Measurements from ENCODE around the gene CHD6.

CHD6 gene, protein sequence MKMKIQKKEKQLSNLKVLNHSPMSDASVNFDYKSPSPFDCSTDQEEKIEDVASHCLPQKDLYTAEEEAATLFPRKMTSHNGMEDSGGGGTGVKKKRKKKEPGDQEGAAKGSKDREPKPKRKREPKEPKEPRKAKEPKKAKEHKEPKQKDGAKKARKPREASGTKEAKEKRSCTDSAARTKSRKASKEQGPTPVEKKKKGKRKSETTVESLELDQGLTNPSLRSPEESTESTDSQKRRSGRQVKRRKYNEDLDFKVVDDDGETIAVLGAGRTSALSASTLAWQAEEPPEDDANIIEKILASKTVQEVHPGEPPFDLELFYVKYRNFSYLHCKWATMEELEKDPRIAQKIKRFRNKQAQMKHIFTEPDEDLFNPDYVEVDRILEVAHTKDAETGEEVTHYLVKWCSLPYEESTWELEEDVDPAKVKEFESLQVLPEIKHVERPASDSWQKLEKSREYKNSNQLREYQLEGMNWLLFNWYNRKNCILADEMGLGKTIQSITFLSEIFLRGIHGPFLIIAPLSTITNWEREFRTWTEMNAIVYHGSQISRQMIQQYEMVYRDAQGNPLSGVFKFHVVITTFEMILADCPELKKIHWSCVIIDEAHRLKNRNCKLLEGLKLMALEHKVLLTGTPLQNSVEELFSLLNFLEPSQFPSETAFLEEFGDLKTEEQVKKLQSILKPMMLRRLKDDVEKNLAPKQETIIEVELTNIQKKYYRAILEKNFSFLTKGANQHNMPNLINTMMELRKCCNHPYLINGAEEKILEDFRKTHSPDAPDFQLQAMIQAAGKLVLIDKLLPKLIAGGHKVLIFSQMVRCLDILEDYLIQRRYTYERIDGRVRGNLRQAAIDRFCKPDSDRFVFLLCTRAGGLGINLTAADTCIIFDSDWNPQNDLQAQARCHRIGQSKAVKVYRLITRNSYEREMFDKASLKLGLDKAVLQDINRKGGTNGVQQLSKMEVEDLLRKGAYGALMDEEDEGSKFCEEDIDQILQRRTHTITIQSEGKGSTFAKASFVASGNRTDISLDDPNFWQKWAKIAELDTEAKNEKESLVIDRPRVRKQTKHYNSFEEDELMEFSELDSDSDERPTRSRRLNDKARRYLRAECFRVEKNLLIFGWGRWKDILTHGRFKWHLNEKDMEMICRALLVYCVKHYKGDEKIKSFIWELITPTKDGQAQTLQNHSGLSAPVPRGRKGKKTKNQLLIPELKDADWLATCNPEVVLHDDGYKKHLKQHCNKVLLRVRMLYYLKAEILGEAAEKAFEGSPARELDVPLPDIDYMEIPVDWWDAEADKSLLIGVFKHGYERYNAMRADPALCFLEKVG (N-terminal part only)

GRCh38 chr20:41617902-41618806, at the start of gene CHD6:
CHD6 (minus strand) TSS chr20:41618377; CDS start chr20:41551337, 67,040 bp downstream.
- peak; percentile 97 for DNase-seq (ENCODE audit: low read depth in 1 of 2, low spot score in 1 of 2)

- DNase-seq (ENCODE audit: low read depth in 1 of 2, low spot score in 1 of 2): no peak
These were observed 46.4 kb upstream of the CHD6 start for GRCh38 chr20:41664584-41664983.

- no peak for DNase-seq (ENCODE audit: low read depth in 1 of 2, low spot score in 1 of 2)
These were observed 39.5 kb upstream of the CHD6 start for GRCh38 chr20:41657655-41658054.

- DNase-seq (ENCODE audit: low read depth in 1 of 2, low spot score in 1 of 2): no peak
These were observed 37.9 kb upstream of the CHD6 start for GRCh38 chr20:41655962-41656618.

DNA sequence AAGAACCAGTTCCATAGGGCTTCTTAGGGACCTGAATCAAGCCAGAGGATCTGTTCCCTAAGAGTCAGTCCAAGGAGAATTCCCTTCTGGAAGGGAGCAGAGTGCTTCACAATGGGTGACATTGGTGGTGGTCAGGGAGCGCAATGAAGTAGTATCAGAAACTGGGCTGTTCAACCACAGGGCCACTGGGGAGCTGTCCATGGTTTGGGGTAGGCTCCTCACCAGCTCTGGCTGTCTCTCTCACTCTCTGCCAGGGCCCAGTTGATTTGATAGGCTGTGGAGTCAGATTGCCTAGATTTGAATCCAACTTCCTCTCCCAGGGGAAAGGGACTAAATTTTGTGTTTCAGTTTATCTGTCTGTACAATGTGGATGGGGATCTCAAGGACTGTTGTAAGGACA, 36.7 kb upstream of the CHD6 start:
- DNase-seq (ENCODE audit: low read depth in 1 of 2, low spot score in 1 of 2): no peak

DNA sequence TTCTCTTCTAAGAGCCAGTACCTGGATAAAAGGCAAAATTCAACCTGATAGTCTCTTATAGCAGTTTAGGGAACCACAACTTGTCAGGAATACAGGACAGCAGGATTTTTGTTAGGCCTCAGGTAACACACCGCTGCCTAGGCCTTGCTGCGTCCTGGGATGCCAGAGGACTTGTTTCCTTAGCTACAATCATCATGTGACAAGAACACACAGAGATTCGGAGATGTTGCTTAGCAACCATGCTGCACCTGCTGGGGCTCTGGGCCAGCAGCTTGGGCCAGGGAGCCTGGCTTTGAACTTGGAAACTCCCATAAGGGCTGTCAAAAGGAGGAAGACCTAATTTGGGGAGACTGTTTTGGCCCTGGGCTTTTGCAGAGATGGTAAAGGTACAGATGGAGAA, 36.1 kb upstream of the CHD6 start:
- DNase-seq (ENCODE audit: low read depth in 1 of 2, low spot score in 1 of 2): no peak

GRCh38 chr20:41650231-41650948, 32.2 kb upstream of the CHD6 start:
- no peak for DNase-seq (ENCODE audit: low read depth in 1 of 2, low spot score in 1 of 2)

DNA sequence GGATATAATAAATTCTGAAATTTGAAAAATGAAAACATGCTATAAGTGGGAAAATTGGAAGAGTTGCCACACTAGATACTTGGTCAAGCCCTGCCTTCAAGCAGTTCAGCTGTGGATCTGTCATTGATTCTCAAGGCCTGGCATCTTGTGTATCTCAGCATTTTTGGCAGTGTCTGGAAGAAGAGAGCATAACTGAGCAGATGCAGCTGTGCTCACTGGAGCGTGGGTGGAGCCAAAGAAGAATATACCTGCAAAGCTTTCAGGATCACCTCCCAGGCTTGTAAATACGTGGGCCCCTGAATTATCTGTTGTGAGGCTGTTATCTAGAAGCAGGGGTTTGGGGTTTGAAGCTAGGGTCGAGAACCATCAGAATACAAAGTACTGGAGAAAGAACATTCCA, 31.3 kb upstream of the CHD6 start:
- DNase-seq (ENCODE audit: low read depth in 1 of 2, low spot score in 1 of 2): no peak

DNA sequence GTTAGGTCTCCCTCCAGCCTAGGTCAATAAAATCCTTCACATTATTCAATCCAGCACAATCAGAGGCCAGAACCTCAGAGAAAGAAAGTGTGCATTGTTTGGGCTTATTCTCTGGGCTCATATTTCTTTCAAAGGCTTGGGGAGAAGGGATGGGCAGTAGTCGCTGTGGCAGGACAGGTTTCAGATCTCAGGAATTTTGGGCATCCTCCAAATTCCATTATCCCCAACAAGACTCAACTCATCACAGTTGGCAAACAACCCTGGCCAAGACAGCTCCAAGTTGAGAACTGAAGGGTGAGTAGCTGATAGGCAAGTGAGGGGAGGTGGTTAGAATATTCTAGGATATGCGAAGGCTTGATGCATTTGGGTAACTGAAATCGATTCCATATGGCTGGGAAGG, 27.2 kb upstream of the CHD6 start:
- DNase-seq (ENCODE audit: low read depth in 1 of 2, low spot score in 1 of 2): no peak

DNA sequence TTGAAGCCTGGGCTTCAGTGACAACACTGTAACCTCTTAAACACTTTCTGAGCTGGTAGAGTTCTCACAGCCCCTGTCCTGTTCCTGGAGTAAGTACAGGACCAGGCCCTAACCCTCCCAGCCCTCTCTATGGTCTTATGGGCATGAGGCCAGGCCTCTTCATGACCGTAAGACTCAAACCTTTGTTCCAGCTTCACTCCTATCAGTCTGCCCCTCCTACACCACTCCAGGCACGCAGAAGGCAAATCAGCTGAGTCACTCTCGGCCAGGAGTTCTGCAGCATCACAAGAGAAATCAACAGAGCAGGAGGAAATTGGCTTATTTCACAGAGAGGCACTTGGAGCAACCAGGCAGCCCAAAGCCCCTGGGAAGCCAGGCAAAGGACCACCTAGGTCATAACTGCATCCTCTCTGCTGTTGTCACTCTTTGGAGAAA, 25.3 kb upstream of the CHD6 start:
- DNase-seq (ENCODE audit: low read depth in 1 of 2, low spot score in 1 of 2): no peak

DNA sequence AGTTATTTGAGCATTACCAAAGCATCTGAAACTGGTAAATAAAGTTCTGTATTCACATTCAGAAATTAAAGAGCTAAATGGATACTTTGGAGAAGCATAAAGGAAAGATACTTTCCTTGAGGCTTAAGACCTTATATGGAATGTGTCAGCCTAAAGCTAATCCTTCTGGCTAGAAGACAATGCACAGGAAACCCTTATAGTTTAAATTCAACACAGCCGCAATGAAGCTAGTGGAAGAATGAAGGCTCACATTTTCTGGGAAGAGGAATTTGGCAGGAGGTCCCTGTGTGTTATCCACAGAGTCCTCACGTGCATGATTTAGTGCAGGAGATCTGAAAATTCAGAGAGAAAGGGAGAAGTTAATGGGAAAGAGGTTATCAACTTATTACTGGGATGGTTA, 21.5 kb upstream of the CHD6 start:
- no peak for DNase-seq (ENCODE audit: low read depth in 1 of 2, low spot score in 1 of 2)

GRCh38 chr20:41638456-41638855, 20.3 kb upstream of the CHD6 start:
- no peak for DNase-seq (ENCODE audit: low read depth in 1 of 2, low spot score in 1 of 2)

GRCh38 chr20:41635158-41635557, 17.0 kb upstream of the CHD6 start:
- DNase-seq (ENCODE audit: low read depth in 1 of 2, low spot score in 1 of 2): no peak

- no peak for DNase-seq (ENCODE audit: low read depth in 1 of 2, low spot score in 1 of 2)
These were observed 14.7 kb upstream of the CHD6 start for GRCh38 chr20:41632896-41633295.

DNA sequence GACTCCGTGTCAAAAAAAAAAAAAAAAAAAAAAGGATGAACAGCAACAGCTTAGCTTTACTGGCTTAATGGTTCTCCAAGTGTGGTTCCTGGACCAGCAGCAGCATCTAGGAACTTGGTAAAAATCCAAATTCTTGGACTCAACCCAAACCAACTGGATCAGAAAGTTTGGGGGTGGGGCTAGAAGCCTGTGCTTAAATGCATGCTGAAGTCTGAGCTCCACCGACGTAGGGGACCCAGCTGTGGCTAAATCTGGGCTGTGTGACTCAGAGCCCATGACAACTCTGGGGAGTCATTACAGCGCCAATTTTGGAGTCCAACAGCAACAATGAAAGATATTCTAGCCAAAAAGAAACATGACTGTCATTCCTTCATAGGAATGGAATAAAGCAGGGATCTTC, 13.6 kb upstream of the CHD6 start:
- DNase-seq (ENCODE audit: low read depth in 1 of 2, low spot score in 1 of 2): no peak

GRCh38 chr20:41630846-41631245, 12.7 kb upstream of the CHD6 start:
- DNase-seq (ENCODE audit: low read depth in 1 of 2, low spot score in 1 of 2): no peak

DNA sequence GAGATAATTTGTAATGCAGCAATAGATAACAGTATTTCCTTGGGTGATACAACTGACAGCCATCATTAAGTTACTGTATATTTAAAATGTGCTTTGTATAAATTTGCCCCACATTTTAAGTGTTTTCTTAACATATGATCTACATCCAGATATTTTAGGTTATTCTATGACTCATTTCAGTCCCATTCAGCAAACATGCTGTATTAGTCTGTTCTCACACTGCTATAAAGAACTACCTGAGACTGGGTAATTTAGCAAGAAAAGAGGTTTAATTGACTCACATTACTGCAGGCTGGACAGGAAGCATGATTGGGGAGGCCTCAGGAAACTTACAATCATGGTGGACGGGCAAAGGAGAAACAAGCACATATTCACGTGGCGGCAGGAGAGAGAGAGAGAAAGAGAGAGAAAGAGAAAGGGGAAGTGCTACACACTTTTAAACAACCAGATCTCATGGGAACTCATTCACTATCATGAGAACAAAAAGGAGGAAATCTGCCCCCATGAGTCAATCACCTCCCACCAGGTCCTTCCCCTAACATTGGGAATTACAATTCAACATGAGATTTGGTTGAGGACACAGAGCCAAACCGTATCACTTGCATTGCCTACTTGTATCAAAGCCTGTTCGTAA, 9.6 kb upstream of the CHD6 start:
- no peak for DNase-seq (ENCODE audit: low read depth in 1 of 2, low spot score in 1 of 2)

GRCh38 chr20:41627001-41627495, 8.9 kb upstream of the CHD6 start:
- no peak for DNase-seq (ENCODE audit: low read depth in 1 of 2, low spot score in 1 of 2)

Data from activated T-helper 1 cell treated with anti-CD3 and anti-CD28 coated beads, Interleukin-2, amount 50 U/mL, for 16 hours (primary cell).